GM21360 (cell line): ENCODE results near the gene CD53.
"Not testable (repeated sequence)": the region's sequence is repeated elsewhere in the genome, so short reads cannot be mapped to it uniquely, and the experiment has no call there.

Experiments used
- ATAC-seq: cut with Tn5 transposase; IDR thresholded peaks from one replicate; pipeline ENCODE4 v1.9.1; 2021; ENCODE audit warnings: mild to moderate bottlenecking, moderate library complexity; ENCODE audit not compliant: unreplicated experiment

CD53 gene

GRCh38 chr1:110914676-110915075 is 41.7 kb downstream of the CD53 start:
- ATAC-seq = no peak

- no peak for ATAC-seq
These were observed 42.9 kb downstream of the CD53 start for GRCh38 chr1:110915804-110916203.

- ATAC-seq = no peak
These were observed 43.3 kb downstream of the CD53 start for GRCh38 chr1:110916274-110916668.

- no peak for ATAC-seq
These were observed 43.8 kb downstream of the CD53 start for GRCh38 chr1:110916669-110917306.

- no peak for ATAC-seq
These were observed 45.1 kb downstream of the CD53 start for GRCh38 chr1:110918016-110918415.

- ATAC-seq = no peak
These were observed 49.0 kb downstream of the CD53 start for GRCh38 chr1:110921953-110922352.

- ATAC-seq = no peak
These were observed 54.6 kb downstream of the CD53 start for GRCh38 chr1:110927484-110928075.

GRCh38 chr1:110928191-110928590 is 55.2 kb downstream of the CD53 start:
- ATAC-seq = no peak

GRCh38 chr1:110928904-110929303 is 56.0 kb downstream of the CD53 start:
- ATAC-seq = no peak

GRCh38 chr1:110931097-110931496 is 58.1 kb downstream of the CD53 start:
- not testable (repeated sequence) for ATAC-seq

- ATAC-seq = no peak
These were observed 63.6 kb downstream of the CD53 start for GRCh38 chr1:110936567-110936966.

- ATAC-seq = no peak
These were observed 71.9 kb downstream of the CD53 start for GRCh38 chr1:110944806-110945205.

- no peak for ATAC-seq
These were observed 72.7 kb downstream of the CD53 start for GRCh38 chr1:110945626-110946025.

- no peak for ATAC-seq
These were observed 75.3 kb downstream of the CD53 start for GRCh38 chr1:110948038-110948810.
